HG03095 (cell line): ENCODE measurements around the gene ST8SIA2.

Experiments used
- ATAC-seq: cut with Tn5 transposase; IDR thresholded peaks from one replicate; pipeline ENCODE4 v1.9.1; 2021; ENCODE audit warnings: moderate library complexity; ENCODE audit not compliant: unreplicated experiment

Gene ST8SIA2

GRCh38 chr15:92480361-92480760 lies 86.7 kb downstream of the ST8SIA2 start:
- ATAC-seq = no peak

GRCh38 chr15:92485441-92485840 lies 91.8 kb downstream of the ST8SIA2 start:
- no peak for ATAC-seq

- ATAC-seq = no peak
Observed at GRCh38 chr15:92492551-92493115, 99.0 kb downstream of the ST8SIA2 start.

GRCh38 chr15:92494806-92495336 lies 101.2 kb downstream of the ST8SIA2 start:
- ATAC-seq = no peak

GRCh38 chr15:92495446-92495845 lies 101.8 kb downstream of the ST8SIA2 start:
- no peak for ATAC-seq

- ATAC-seq = no peak
Observed at GRCh38 chr15:92499731-92500530, 106.2 kb downstream of the ST8SIA2 start.

- no peak for ATAC-seq
Observed at GRCh38 chr15:92502336-92502735, 108.7 kb downstream of the ST8SIA2 start.

- no peak for ATAC-seq
Observed at GRCh38 chr15:92502930-92503857, 109.5 kb downstream of the ST8SIA2 start.

GRCh38 chr15:92503889-92504288 lies 110.2 kb downstream of the ST8SIA2 start:
- no peak for ATAC-seq

GRCh38 chr15:92505611-92506010 lies 111.9 kb downstream of the ST8SIA2 start:
- no peak for ATAC-seq

GRCh38 chr15:92506506-92506905 lies 112.8 kb downstream of the ST8SIA2 start:
- ATAC-seq = no peak

- no peak for ATAC-seq
Observed at GRCh38 chr15:92510163-92510882, 116.6 kb downstream of the ST8SIA2 start.
